Endothelial cell of umbilical vein (primary cell): ENCODE results near the gene SPTLC1. TPM values are rescaled to one million over a fixed set of nuclear protein-coding genes. Genes with fewer than 3 reads are reported as not detected.

ENCODE experiments used
- BruUV-seq: library from RNA; stranded (reverse); fragments of 400-500 nt; replicated peaks from 2 replicates; lab custom pipeline; 2021; lab: Mats Ljungman, UMichigan
- CTCF ChIA-PET: fragments of 300-600, 350-600 bp; sonication (Branson Sonifier 250); formaldehyde crosslinking; loops from one replicate; lab custom pipeline; 2021; ENCODE audit warnings: antibody characterized with exemption, inconsistent platforms; lab: Charles Lee
- POLR2A ChIA-PET: fragments of 300-600, 350-600 bp; sonication (Branson Sonifier 250); formaldehyde crosslinking; loops from one replicate; lab custom pipeline; 2021; ENCODE audit warnings: antibody characterized with exemption, inconsistent platforms; lab: Charles Lee
- DNase-seq: peaks from one replicate; pipeline ENCODE4 v3.0.0-alpha.2; 2011; ENCODE audit warnings: low read depth, low spot score
- FAIRE-seq: peaks from 2 replicates; lab custom pipeline; 2011; peaks lifted over from hg19 to GRCh38; lab: Jason Lieb, UNC
- H2AFZ ChIP-seq: 2 replicates; pipeline ENCODE4 v1.6.0; 2012; ENCODE audit warnings: low read depth, low read length, control low read depth, inconsistent platforms
- H3K27ac ChIP-seq: 2 replicates; pipeline ENCODE4 v1.5.1; 2011; ENCODE audit warnings: low read depth, mild to moderate bottlenecking, control low read depth, low read length, moderate library complexity; ENCODE audit not compliant: insufficient read depth
- H3K27me3 ChIP-seq, 2 experiments: 2 replicates each; pipeline versions ENCODE4 v1.6.0 to v1.6.1; 2011; ENCODE audit warnings: low read length in 2 of 2, mixed read lengths in 1 of 2; ENCODE audit not compliant: control insufficient read depth in 2 of 2, insufficient read depth in 2 of 2
- H3K36me3 ChIP-seq, 2 experiments: 2 replicates in 1 of 2; 3 replicates in 1 of 2; pipeline ENCODE4 v1.5.1; 2011; ENCODE audit warnings: low read length in 2 of 2, mild to moderate bottlenecking in 1 of 2, moderate library complexity in 1 of 2; ENCODE audit not compliant: control insufficient read depth in 2 of 2, insufficient read depth in 2 of 2; ENCODE audit errors: extremely low read depth in 1 of 2
- H3K4me1 ChIP-seq: 3 replicates; pipeline ENCODE4 v1.5.1; 2011; ENCODE audit warnings: mild to moderate bottlenecking, low read length; ENCODE audit not compliant: control insufficient read depth, insufficient read depth; ENCODE audit errors: extremely low read depth
- H3K4me2 ChIP-seq: 2 replicates; pipeline ENCODE4 v1.6.1; 2011; ENCODE audit warnings: low read length, control low read depth, mixed read lengths; ENCODE audit not compliant: insufficient read depth
- H3K4me3 ChIP-seq, 3 experiments: fragments of 200-600 bp in 1 of 3; sonication (generic), shearing (Covaris generic) in 1 of 3; replicated peaks in 1 of 3; 2 replicates each; pipeline ENCODE4 v1.5.1; 2011 to 2016; ENCODE audit warnings: control low read depth in 3 of 3, low read length in 3 of 3, mild to moderate bottlenecking in 2 of 3, inconsistent platforms in 1 of 3, low read depth in 1 of 3, moderate library complexity in 1 of 3; ENCODE audit not compliant: insufficient read depth in 1 of 3
- H3K79me2 ChIP-seq: 2 replicates; pipeline ENCODE4 v1.6.0; 2012; ENCODE audit warnings: low read length, inconsistent platforms; ENCODE audit not compliant: control insufficient read depth, insufficient read depth
- H3K9ac ChIP-seq: replicated peaks from 2 replicates; pipeline ENCODE3; 2011; ENCODE audit warnings: low read length, control low read depth; ENCODE audit not compliant: insufficient read depth; ENCODE audit errors: extremely low read depth
- H3K9me1 ChIP-seq: replicated peaks from 3 replicates; pipeline ENCODE4 v1.6.0; 2011; ENCODE audit warnings: mild to moderate bottlenecking, low read length; ENCODE audit not compliant: control insufficient read depth, insufficient read depth; ENCODE audit errors: extremely low read depth
- H3K9me3 ChIP-seq: replicated peaks from 2 replicates; pipeline ENCODE4 v1.5.1; 2012; ENCODE audit warnings: low read length, inconsistent platforms; ENCODE audit not compliant: control insufficient read depth, insufficient read depth
- H4K20me1 ChIP-seq: replicated peaks from 2 replicates; pipeline ENCODE3; 2011; ENCODE audit warnings: mild to moderate bottlenecking, low read length; ENCODE audit not compliant: control insufficient read depth, insufficient read depth; ENCODE audit errors: extremely low read depth
- CTCF ChIP-seq, 2 donors: IDR thresholded peaks; 1 replicate in 1 of 2; 2 replicates in 1 of 2; pipeline ENCODE4 v1.5.1; 2011; ENCODE audit warnings: low read length in 2 of 2, mild to moderate bottlenecking in 2 of 2, moderate library complexity in 2 of 2, control low read depth in 1 of 2, inconsistent platforms in 1 of 2, low read depth in 1 of 2; ENCODE audit not compliant: insufficient read depth in 1 of 2; ENCODE audit errors: extremely low read depth in 1 of 2
- EZH2 ChIP-seq: IDR thresholded peaks from 2 replicates; pipeline ENCODE4 v1.6.1; 2012; ENCODE audit warnings: borderline replicate concordance, low read depth, mild to moderate bottlenecking, moderate library complexity, low read length, inconsistent platforms; ENCODE audit not compliant: severe bottlenecking
- FOS ChIP-seq: IDR thresholded peaks from 2 replicates; pipeline ENCODE4 v1.6.1; 2011; ENCODE audit warnings: mild to moderate bottlenecking, low read length, moderate library complexity, borderline replicate concordance; ENCODE audit not compliant: insufficient read depth
- GATA2 ChIP-seq: IDR thresholded peaks from 2 replicates; pipeline ENCODE4 v1.7.0; 2011; ENCODE audit warnings: low read depth, mild to moderate bottlenecking, moderate library complexity, mixed read lengths, low read length; ENCODE audit not compliant: insufficient read length, insufficient read depth
- JUN ChIP-seq: IDR thresholded peaks from 2 replicates; pipeline ENCODE4 v1.6.1; 2011; ENCODE audit warnings: borderline replicate concordance, low read depth; ENCODE audit not compliant: insufficient read length, insufficient read depth
- MAX ChIP-seq: IDR thresholded peaks from 2 replicates; pipeline ENCODE4 v1.6.1; 2011; ENCODE audit not compliant: insufficient read depth, insufficient read length
- MYC ChIP-seq: IDR thresholded peaks from one replicate; pipeline ENCODE4 v1.6.1; 2011; ENCODE audit warnings: mild to moderate bottlenecking, low read depth, low read length
- POLR2A ChIP-seq: IDR thresholded peaks from 2 replicates; pipeline ENCODE4 v1.6.1; 2012; ENCODE audit warnings: low read depth, mild to moderate bottlenecking, control low read depth, low read length
- POLR2AphosphoS5 ChIP-seq: IDR thresholded peaks from 2 replicates; pipeline ENCODE4 v1.6.1; 2012; ENCODE audit warnings: low read depth, mild to moderate bottlenecking, control low read depth, low read length, moderate library complexity; ENCODE audit not compliant: insufficient read depth
- dilution Hi-C: fragments of 300-500 bp; cut with MboI; formaldehyde crosslinking; loops from one replicate; pipeline ENCODE4 v1.15.0; 2019; ENCODE audit warnings: low sequenced_read_pairs; ENCODE audit not compliant: extremely low pct_ligation_motif_present
- intact Hi-C: fragments of 100-400 bp; cut with micrococcal nuclease; formaldehyde crosslinking; loops from one replicate; pipeline ENCODE4 v1.10.0; 2022
- polyA plus RNA-seq, 4 experiments: library from polyadenylated mRNA; depleted of rRNA in 3 of 4; stranded (reverse) in 3 of 4; unstranded in 1 of 4; fragments of >200 nt; gene quantifications; 2 replicates each; pipeline versions ENCODE4 v1.2.1 to v1.2.3, GENCODE V29; 2011 to 2012; ENCODE audit warnings: missing spikeins in 1 of 4
- total RNA-seq: library from RNA; stranded (reverse); gene quantifications from 2 replicates; pipeline ENCODE4 v1.2.3, GENCODE V29; 2021

The SPTLC1 gene
- total and polyA plus RNA-seq, 2 donors (not counting 3 experiments of a cell fraction or from before 2014, with no cell fraction given) = 35.9 to 68.5 TPM

GRCh38 chr9:92047500-92047899 lies 67.7 kb downstream of the SPTLC1 start:
- Histone ChIP-seq H3K4me2 (no peak overlapping the region), H3K4me1 (no peaks in the 10 kb centered on the region), H3K9me1 (no peaks in the 10 kb centered on the region), H3K9me3 (no peaks in the 10 kb centered on the region), H3K79me2 (no peaks in the 10 kb centered on the region), H3K36me3 (peaks cover 26 to 35% of the 10 kb centered on the region in 2 experiments), H3K4me3 (no peak overlapping the region), H2AFZ (no peak overlapping the region), H3K27me3 (no peaks in the 10 kb centered on the region), H4K20me1 (no peaks in the 10 kb centered on the region), H3K9ac (no peak overlapping the region), H3K27ac (no peak overlapping the region)
- ChIA-PET CTCF (no interaction called here), POLR2A (no interaction called here)
- FAIRE-seq = no peak
- intact Hi-C loops = no loop called here
- no TSS peak for BruUV-seq
- dilution Hi-C loops = no loop called here
- no peak for TF ChIP-seq POLR2A
- TF ChIP-seq CTCF (IDR thresholded peaks at IDR 0.05; ENCODE audit: extremely low read depth in 1 of 2, insufficient read depth in 1 of 2, low read depth in 1 of 2, low read length in 2 of 2) = no peak
- no peak for TF ChIP-seq JUN
- no peak for TF ChIP-seq MYC
- no peak for TF ChIP-seq MAX
- TF ChIP-seq FOS = no peak
- TF ChIP-seq POLR2AphosphoS5 = no peak
- no peak for TF ChIP-seq GATA2
- no peak for TF ChIP-seq EZH2
- no peak for DNase-seq
